ENCODE data around the gene TENT5C. TPM values are rescaled to one million over a fixed set of nuclear protein-coding genes. Genes with fewer than 3 reads are reported as not detected.

The TENT5C gene
- total RNA-seq, 1 experiment from 2014 or later = 1.4 TPM

- ChIA-PET CTCF (no interaction called here), POLR2A (interaction anchor here (0.7 kb wide), 1 partner anchor 13 kb away, joined by 3 read pairs; no protein-coding TSS in a partner anchor), RAD21 (ENCODE audit: low non-redundant PET in 1 of 2, low total read pairs in 2 of 2, uncharacterized antibody in 2 of 2, unreplicated experiment in 2 of 2) (no interaction called here)
- Histone ChIP-seq H3K9ac (ENCODE audit: low read length) (no peak overlapping the region), H3K27me3 (ENCODE audit: insufficient read depth, low read length) (no peaks in the 10 kb centered on the region; the same call in 1 of the 2 replicates), H4K20me1 (ENCODE audit: insufficient read depth) (no peaks in the 10 kb centered on the region), H2AFZ (ENCODE audit: low read depth, low read length, poor library complexity, severe bottlenecking) (no peak overlapping the region), H3K4me1 (ENCODE audit: control insufficient read depth in 1 of 2, insufficient read depth in 2 of 2, low read length in 2 of 2) (peaks cover 13 to 27% of the 10 kb centered on the region in 2 experiments; a peak in 3 of 4 replicates), H3K27ac (ENCODE audit: low read depth, low read length) (no peak overlapping the region), H3K9me2 (ENCODE audit: insufficient read depth) (no peaks in the 10 kb centered on the region), H3K79me2 (ENCODE audit: insufficient read depth, low read length) (no peaks in the 10 kb centered on the region), H3K4me2 (ENCODE audit: low read length) (no peak overlapping the region), H3K4me3 (replicated peaks in 1 of 2; ENCODE audit: low read depth in 1 of 2, low read length in 2 of 2) (no peak overlapping the region), H3K36me3 (ENCODE audit: control insufficient read depth in 1 of 2, insufficient read depth in 2 of 2, low read length in 2 of 2) (no peaks in the 10 kb centered on the region), H3K9me3 (ENCODE audit: control insufficient read depth in 1 of 2, insufficient read depth in 1 of 2, low read depth in 1 of 2, low read length in 2 of 2) (no peaks in the 10 kb centered on the region)
- no peak for DNase-seq (ENCODE audit: low read depth, low spot score)
- no TSS peak for BruUV-seq (replicated peaks)
- intact Hi-C loops (cut with micrococcal nuclease) = no loop called here
- TF ChIP-seq YY1 (IDR thresholded peaks at IDR 0.05; ENCODE audit: extremely low read depth, insufficient replicate concordance, low read depth, low read length) (no peak), EGR1 (IDR thresholded peaks at IDR 0.05; ENCODE audit: low read depth) (no peak), ZNF274 (IDR thresholded peaks at IDR 0.05; ENCODE audit: low read depth, low read length) (no peak), POLR2A (IDR thresholded peaks at IDR 0.05; ENCODE audit: borderline replicate concordance, extremely low read depth, insufficient read depth, insufficient read length) (no peak), FOSL1 (IDR thresholded peaks at IDR 0.05; ENCODE audit: low read depth) (no peak), SP1 (IDR thresholded peaks at IDR 0.05; ENCODE audit: low read depth) (no peak)
- ATAC-seq = no peak
Measured at GRCh38 chr1:117608115-117608615, 2.3 kb downstream of the TENT5C start.

GRCh38 chr1:117608758-117609157 is 2.9 kb downstream of the TENT5C start:
- no peak for ATAC-seq
- H3K9ac ChIP-seq (ENCODE audit: low read length) = no peak overlapping the region
- intact Hi-C loops (cut with micrococcal nuclease) = no loop called here
- CTCF ChIA-PET = no interaction called here
- peaks cover 14 to 31% of the 10 kb centered on the region in 2 experiments; a peak in 3 of 4 replicates for H3K4me1 ChIP-seq (ENCODE audit: control insufficient read depth in 1 of 2, insufficient read depth in 2 of 2, low read length in 2 of 2)
- no peak for DNase-seq (ENCODE audit: low read depth, low spot score)
- H3K36me3 ChIP-seq (ENCODE audit: control insufficient read depth in 1 of 2, insufficient read depth in 2 of 2, low read length in 2 of 2) = no peaks in the 10 kb centered on the region
- H2AFZ ChIP-seq (ENCODE audit: low read depth, low read length, poor library complexity, severe bottlenecking) = no peak overlapping the region
- H3K79me2 ChIP-seq (ENCODE audit: insufficient read depth, low read length) = no peaks in the 10 kb centered on the region
- no peak overlapping the region for H3K4me2 ChIP-seq (ENCODE audit: low read length)
- BruUV-seq (replicated peaks) = no TSS peak
- no peaks in the 10 kb centered on the region; the same call in 1 of the 2 replicates for H3K27me3 ChIP-seq (ENCODE audit: insufficient read depth, low read length)
- no peak overlapping the region for H3K27ac ChIP-seq (ENCODE audit: low read depth, low read length)
- H4K20me1 ChIP-seq (ENCODE audit: insufficient read depth) = no peaks in the 10 kb centered on the region
- RAD21 ChIA-PET (ENCODE audit: low non-redundant PET in 1 of 2, low total read pairs in 2 of 2, uncharacterized antibody in 2 of 2, unreplicated experiment in 2 of 2) = no interaction called here
- H3K9me2 ChIP-seq (ENCODE audit: insufficient read depth) = no peaks in the 10 kb centered on the region
- no peaks in the 10 kb centered on the region for H3K9me3 ChIP-seq (ENCODE audit: control insufficient read depth in 1 of 2, insufficient read depth in 1 of 2, low read depth in 1 of 2, low read length in 2 of 2)
- POLR2A ChIA-PET = no interaction called here
- H3K4me3 ChIP-seq (replicated peaks in 1 of 2; ENCODE audit: low read depth in 1 of 2, low read length in 2 of 2) = no peak overlapping the region
- TF ChIP-seq SIN3A (IDR thresholded peaks at IDR 0.05; ENCODE audit: low read depth) (no peak), RAD21 (IDR thresholded peaks at IDR 0.05; ENCODE audit: low read depth) (no peak), REST (IDR thresholded peaks at IDR 0.05; ENCODE audit: low read depth) (no peak), CBX3 (IDR thresholded peaks at IDR 0.05; ENCODE audit: low read depth) (no peak), MAX (IDR thresholded peaks at IDR 0.05) (no peak), ZFX (IDR thresholded peaks at IDR 0.05) (no peak), TCF7L2 (IDR thresholded peaks at IDR 0.05; ENCODE audit: borderline replicate concordance, extremely low read depth, insufficient read depth, insufficient read length) (no peak), ELF1 (IDR thresholded peaks at IDR 0.05; ENCODE audit: borderline replicate concordance, low read depth) (no peak), FOSL1 (IDR thresholded peaks at IDR 0.05; ENCODE audit: low read depth) (no peak), CEBPB (IDR thresholded peaks at IDR 0.05; ENCODE audit: low read depth) (no peak), YY1 (IDR thresholded peaks at IDR 0.05; ENCODE audit: extremely low read depth, insufficient replicate concordance, low read depth, low read length) (no peak), ZBTB33 (IDR thresholded peaks at IDR 0.05; ENCODE audit: extremely low read depth, insufficient replicate concordance, low read length) (no peak)
